Breast epithelium (tissue), 4 donors: Measurements from ENCODE around the gene CERS1. TPM values are rescaled to one million over a fixed set of nuclear protein-coding genes. Genes with fewer than 3 reads are reported as not detected.

Source experiments
- DNase-seq, 2 donors: peaks; one replicate each; pipeline ENCODE4 v3.0.0-alpha.2; 2019; ENCODE audit warnings: low spot score in 2 of 2
- H3K27ac ChIP-seq, 2 donors: fragments of 200-600 bp; sonication (generic) in 1 of 2; one replicate each; pipeline ENCODE4 v1.5.1; 2016 to 2019; ENCODE audit warnings: mild to moderate bottlenecking in 1 of 2
- H3K27me3 ChIP-seq, 2 donors: fragments of 200-600 bp; sonication (generic) in 1 of 2; one replicate each; pipeline versions ENCODE4 v1.5.1 to v1.6.0; 2017 to 2019; ENCODE audit warnings: control low read depth in 1 of 2, mild to moderate bottlenecking in 1 of 2
- H3K36me3 ChIP-seq: fragments of 200-600 bp; one replicate; pipeline ENCODE4 v1.5.1; 2019
- H3K4me1 ChIP-seq, 2 donors: fragments of 200-600 bp; sonication (generic); one replicate each; pipeline ENCODE4 v1.5.1; 2016 to 2019; ENCODE audit warnings: control low read depth in 1 of 2
- H3K4me3 ChIP-seq, 3 donors: fragments of 200-600 bp; sonication (generic); 1 replicate in 2 of 3; 2 replicates in 1 of 3; pipeline ENCODE4 v1.5.1; 2016 to 2019; ENCODE audit warnings: mild to moderate bottlenecking in 3 of 3, moderate library complexity in 2 of 3
- H3K9me3 ChIP-seq, 2 donors: fragments of 200-600 bp; sonication (generic) in 1 of 2; one replicate each; pipeline ENCODE4 v1.5.1; 2016 to 2019; ENCODE audit warnings: control low read depth in 1 of 2
- CTCF ChIP-seq, 3 donors: fragments of 450-650 bp; IDR thresholded peaks; one replicate each; pipeline ENCODE4 v1.5.1; 2016 to 2017; ENCODE audit warnings: antibody characterized with exemption in 3 of 3, mild to moderate bottlenecking in 3 of 3, moderate library complexity in 3 of 3
- POLR2A ChIP-seq: fragments of 450-650 bp; IDR thresholded peaks from one replicate; pipeline ENCODE4 v1.6.1; 2016; ENCODE audit warnings: antibody characterized with exemption, mild to moderate bottlenecking, moderate library complexity
- POLR2AphosphoS5 ChIP-seq, 3 donors: sonication (generic); formaldehyde crosslinking; IDR thresholded peaks; one replicate each; pipeline ENCODE4 v1.6.1; 2017; ENCODE audit warnings: antibody characterized with exemption in 3 of 3
- intact Hi-C: fragments of 100-400 bp; cut with DNase I; formaldehyde crosslinking; loops from one replicate; pipeline ENCODE4 v1.15.1; 2023; ENCODE audit warnings: low total_unique reads
- total RNA-seq, 3 donors: library from RNA; depleted of rRNA; stranded (reverse); fragments of >200 nt; gene quantifications; one replicate each; pipeline ENCODE4 v1.1.0, GENCODE V29; 2016

CERS1 gene
- total RNA-seq, 3 donors from 2014 or later, result 0.29 to 0.66 TPM; not detected in 1

- TF ChIP-seq POLR2A (no peak), POLR2AphosphoS5 (IDR thresholded peaks at IDR 0.05) (no peak), CTCF (IDR thresholded peaks at IDR 0.05) (no peak)
- Histone ChIP-seq H3K27ac (no peak overlapping the region), H3K4me3 (no peak overlapping the region), H3K9me3 (no peaks in the 10 kb centered on the region), H3K36me3 (no peaks in the 10 kb centered on the region), H3K27me3 (no peaks in the 10 kb centered on the region), H3K4me1 (no peaks in the 10 kb centered on the region)
- no peak for DNase-seq
- intact Hi-C loops, result loop anchor here (1.0 kb wide), 1 partner anchor 45 kb away; no protein-coding TSS in a partner anchor
Observed at GRCh38 chr19:18878058-18878797, 17.7 kb downstream of the CERS1 start.

DNA sequence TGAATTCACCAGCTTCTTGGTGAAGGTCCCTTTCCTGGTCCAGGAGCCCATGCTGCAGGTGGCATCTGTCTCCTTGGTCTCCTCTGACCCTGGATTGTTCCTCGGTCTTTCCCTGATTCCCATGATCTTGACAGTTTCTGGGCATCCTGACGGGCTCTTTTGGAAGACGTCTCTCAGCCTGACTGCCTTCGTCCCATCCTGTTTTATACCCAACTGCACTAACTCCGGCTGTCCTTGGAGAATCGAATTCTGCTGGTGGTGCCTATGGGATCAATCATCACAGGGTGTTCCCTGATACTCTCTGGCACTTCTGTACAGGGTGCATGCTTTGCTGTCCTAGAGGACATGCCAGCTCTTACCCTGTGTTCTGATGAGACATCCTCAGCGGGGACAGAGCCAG lies 19.1 kb downstream of the CERS1 start:
- intact Hi-C loops, result no loop called here
- Histone ChIP-seq H3K27ac (no peak overlapping the region), H3K36me3 (no peaks in the 10 kb centered on the region), H3K9me3 (no peaks in the 10 kb centered on the region), H3K4me3 (no peak overlapping the region), H3K4me1 (no peaks in the 10 kb centered on the region), H3K27me3 (no peaks in the 10 kb centered on the region)
- no peak for DNase-seq
- TF ChIP-seq POLR2AphosphoS5 (IDR thresholded peaks at IDR 0.05) (no peak), POLR2A (no peak), CTCF (IDR thresholded peaks at IDR 0.05) (no peak)

GRCh38 chr19:18875726-18876125 lies 20.2 kb downstream of the CERS1 start:
- no peaks in the 10 kb centered on the region for H3K36me3 ChIP-seq
- intact Hi-C loops, result no loop called here
- H3K4me3 ChIP-seq, result no peak overlapping the region

DNA sequence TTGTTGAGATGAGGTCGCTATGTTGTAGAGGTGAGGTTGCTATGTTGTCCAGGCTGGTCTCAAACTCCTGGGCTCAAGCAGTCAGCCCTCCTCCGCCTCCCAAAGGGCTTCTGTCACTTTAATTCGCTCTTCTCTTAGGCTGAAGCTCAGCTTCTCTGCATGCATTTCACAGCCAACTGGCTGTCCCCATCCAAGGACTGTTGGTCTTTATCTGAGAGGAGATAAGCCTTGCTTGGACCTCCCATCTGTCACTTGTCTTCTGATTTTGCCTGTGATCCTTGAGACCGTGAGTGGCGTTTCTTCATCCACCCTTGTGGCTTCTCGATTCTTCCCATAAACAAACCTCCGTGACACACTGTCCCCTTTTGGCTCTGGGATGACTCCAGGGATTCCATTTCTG lies 24.4 kb downstream of the CERS1 start:
- no peaks in the 10 kb centered on the region for H3K9me3 ChIP-seq
- no peak overlapping the region for H3K27ac ChIP-seq
- intact Hi-C loops, result no loop called here
- no peak overlapping the region for H3K4me3 ChIP-seq
- DNase-seq, result no peak
- no peaks in the 10 kb centered on the region for H3K36me3 ChIP-seq
- H3K27me3 ChIP-seq, result no peaks in the 10 kb centered on the region
- H3K4me1 ChIP-seq, result no peaks in the 10 kb centered on the region
- no peak for TF ChIP-seq CTCF (IDR thresholded peaks at IDR 0.05)
- TF ChIP-seq POLR2AphosphoS5 (IDR thresholded peaks at IDR 0.05), result no peak
- no peak for TF ChIP-seq POLR2A

More at GRCh38 chr19:18875726-18876125, 20.2 kb downstream of the CERS1 start:
- Histone ChIP-seq H3K9me3 (no peaks in the 10 kb centered on the region), H3K4me1 (no peaks in the 10 kb centered on the region), H3K27me3 (no peaks in the 10 kb centered on the region), H3K27ac (no peak overlapping the region)
- TF ChIP-seq POLR2AphosphoS5 (IDR thresholded peaks at IDR 0.05) (no peak), POLR2A (no peak), CTCF (IDR thresholded peaks at IDR 0.05) (no peak)
- no peak for DNase-seq

GRCh38 chr19:18870531-18871172 lies 25.3 kb downstream of the CERS1 start:
- Histone ChIP-seq H3K4me1 (no peaks in the 10 kb centered on the region), H3K27ac (no peak overlapping the region), H3K36me3 (no peaks in the 10 kb centered on the region), H3K27me3 (no peaks in the 10 kb centered on the region), H3K4me3 (no peak overlapping the region), H3K9me3 (no peaks in the 10 kb centered on the region)
- TF ChIP-seq POLR2AphosphoS5 (IDR thresholded peaks at IDR 0.05), result no peak
- no peak for TF ChIP-seq POLR2A
- no peak for TF ChIP-seq CTCF (IDR thresholded peaks at IDR 0.05)
- DNase-seq, result no peak
- intact Hi-C loops, result no loop called here
